Left renal pelvis (tissue), 4 donors: ENCODE results near the gene AADACL3. TPM values are rescaled to one million over a fixed set of nuclear protein-coding genes. Genes with fewer than 3 reads are reported as not detected.
"Not testable (repeated sequence)": the region's sequence is repeated elsewhere in the genome, so short reads cannot be mapped to it uniquely, and the experiment has no call there.

Experiments
- DNase-seq, 4 donors: peaks; one replicate each; pipeline ENCODE4 v3.0.0-alpha.2; 2013; ENCODE audit warnings: low read depth in 4 of 4, low spot score in 3 of 4
- polyA plus RNA-seq, 4 donors: library from polyadenylated mRNA; unstranded; fragments of 120-200 nt; gene quantifications; one replicate each; pipeline ENCODE4 v1.2.1, GENCODE V29; 2013; ENCODE audit not compliant: insufficient read length in 4 of 4

AADACL3 gene
- polyA plus RNA-seq, 4 donors = not detected

DNA sequence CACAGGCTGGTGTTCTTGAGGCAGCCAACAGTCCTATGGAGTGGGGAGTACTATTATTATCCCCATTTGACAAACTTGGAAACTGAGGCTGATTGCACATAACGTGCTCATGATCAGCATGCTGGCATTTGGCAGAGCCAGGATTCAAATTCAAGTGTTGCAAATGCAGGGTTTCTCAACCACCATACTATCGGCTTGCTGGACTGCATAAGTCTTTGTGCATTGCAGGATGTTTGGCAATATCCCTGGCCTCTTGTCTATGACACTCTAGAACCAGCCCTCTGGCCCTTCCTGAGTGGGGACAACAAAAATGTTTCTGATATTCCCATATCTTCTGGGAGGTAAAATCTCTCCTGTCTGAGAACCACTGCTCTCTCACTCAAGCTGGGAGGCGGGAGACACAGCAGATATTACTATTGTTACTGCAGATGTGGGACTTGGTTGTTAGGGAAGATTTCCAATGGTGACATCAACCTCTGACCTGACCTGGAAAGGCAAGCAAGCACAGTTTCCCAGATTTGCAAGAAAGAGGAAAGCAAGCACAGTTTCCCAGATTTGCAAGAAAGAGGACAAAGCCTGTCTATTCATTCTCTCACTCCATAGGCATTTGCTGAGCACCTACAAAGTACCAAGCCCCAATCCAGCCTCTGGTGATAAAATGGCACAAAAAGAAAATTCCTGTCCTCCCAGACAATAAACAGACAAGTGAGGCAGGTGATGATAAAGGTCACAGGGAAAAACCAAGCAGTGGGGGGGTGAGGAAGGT, 1.0 kb upstream of the AADACL3 start:
- no peak for DNase-seq

GRCh38 chr1:12717301-12717838, 1.5 kb downstream of the AADACL3 start:
- DNase-seq = no peak

DNA sequence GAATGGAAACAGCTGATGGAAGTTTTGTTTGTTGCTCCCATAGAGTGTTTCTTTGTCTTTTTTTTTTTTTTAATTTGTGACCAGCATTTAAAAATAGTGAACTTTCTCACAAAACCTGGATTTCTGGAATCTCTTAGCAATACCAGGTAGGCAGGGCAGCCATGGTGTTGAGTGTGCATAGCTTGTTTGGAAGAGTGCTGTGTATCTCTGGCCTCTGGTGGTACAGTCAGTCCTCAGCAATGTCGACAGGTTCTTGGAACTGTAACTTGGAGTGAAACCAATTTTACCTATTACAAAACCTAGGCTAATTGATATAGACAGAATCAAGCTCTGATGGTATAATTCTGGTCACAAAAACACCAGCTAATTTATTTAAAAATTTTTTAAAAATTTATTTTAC, 6.7 kb downstream of the AADACL3 start:
- DNase-seq = no peak

DNA sequence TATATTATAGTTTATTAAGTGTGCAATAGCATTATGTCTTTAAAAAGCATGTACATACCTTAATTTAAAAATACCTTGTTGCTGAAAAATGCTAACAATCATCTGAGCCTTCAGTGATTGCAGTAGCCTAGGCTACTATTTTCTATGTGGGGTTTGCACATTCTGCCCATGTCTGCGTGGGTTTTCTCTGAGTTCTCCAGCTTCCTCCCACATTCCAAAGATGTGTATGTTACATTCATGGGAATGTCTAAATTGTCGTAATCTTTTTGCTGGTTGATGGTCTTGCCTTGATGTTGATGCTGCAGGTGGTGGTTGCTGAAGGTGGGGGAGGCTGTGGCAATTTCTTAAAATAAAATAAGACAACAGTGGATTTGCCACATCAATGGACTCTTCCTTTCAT, 12.5 kb downstream of the AADACL3 start:
- no peak for DNase-seq

GRCh38 chr1:12730156-12730555, 14.2 kb downstream of the AADACL3 start:
- DNase-seq = no peak

- not testable (repeated sequence) for DNase-seq
Observed at GRCh38 chr1:12731084-12731483, 15.2 kb downstream of the AADACL3 start.

DNA sequence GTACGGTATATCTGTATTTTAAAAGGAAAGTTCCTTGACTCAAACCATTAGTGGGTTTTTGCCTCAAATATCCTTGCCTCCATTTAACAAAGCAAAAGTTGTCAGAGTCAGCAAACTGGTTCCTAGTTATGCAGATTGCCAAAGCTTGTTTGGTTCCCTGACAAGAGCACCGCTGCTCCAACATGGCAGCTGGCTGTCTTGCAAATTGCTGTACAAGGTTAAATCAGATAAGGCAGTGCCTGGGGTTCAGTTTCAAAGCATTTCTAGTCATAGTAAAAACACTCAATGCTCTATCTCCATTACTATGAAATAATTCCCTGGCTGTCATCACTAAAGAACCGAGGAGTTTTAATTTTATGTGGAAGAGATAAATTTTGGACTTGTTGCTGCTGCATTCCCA, 18.7 kb downstream of the AADACL3 start:
- DNase-seq = no peak

DNA sequence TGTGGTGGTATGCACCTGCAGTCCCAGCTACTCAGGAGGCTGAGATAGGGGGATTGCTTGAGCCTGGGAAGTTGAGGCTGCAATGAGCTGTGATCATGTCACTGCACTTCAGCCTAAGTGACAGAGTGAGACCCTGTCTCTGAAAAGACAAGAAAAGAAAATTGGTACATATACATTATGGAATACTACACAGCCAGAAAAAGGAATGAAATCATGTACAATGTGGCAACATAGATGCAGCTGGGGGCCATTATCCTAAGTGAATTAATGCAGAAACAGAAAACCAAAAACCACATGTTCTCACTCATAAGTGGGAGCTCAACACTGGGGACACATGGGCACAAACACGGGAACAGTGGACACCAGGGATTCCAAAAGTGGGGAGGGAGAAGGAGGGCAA, 23.0 kb downstream of the AADACL3 start:
- no peak for DNase-seq

GRCh38 chr1:12739613-12740012, 23.7 kb downstream of the AADACL3 start:
- DNase-seq = no peak

DNA sequence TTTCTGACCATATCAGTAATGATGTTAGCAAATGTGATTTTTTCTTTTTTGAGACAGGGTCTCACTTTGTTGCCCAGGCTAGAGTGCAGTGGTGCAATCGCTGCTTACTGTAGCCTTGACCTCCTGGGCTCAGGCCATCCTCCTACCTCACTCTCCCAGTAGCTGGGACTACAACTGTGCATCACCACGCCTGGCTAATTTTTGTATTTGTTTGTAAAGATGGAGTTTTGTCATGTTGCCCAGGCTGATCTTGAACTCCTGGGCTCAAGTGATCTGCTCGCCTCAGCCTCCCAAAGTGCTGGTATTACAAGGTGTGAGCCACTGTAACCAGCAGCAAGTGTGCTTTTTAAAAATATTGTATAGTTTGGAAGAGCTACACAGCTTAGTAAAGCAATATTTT, 26.0 kb downstream of the AADACL3 start:
- no peak for DNase-seq

DNA sequence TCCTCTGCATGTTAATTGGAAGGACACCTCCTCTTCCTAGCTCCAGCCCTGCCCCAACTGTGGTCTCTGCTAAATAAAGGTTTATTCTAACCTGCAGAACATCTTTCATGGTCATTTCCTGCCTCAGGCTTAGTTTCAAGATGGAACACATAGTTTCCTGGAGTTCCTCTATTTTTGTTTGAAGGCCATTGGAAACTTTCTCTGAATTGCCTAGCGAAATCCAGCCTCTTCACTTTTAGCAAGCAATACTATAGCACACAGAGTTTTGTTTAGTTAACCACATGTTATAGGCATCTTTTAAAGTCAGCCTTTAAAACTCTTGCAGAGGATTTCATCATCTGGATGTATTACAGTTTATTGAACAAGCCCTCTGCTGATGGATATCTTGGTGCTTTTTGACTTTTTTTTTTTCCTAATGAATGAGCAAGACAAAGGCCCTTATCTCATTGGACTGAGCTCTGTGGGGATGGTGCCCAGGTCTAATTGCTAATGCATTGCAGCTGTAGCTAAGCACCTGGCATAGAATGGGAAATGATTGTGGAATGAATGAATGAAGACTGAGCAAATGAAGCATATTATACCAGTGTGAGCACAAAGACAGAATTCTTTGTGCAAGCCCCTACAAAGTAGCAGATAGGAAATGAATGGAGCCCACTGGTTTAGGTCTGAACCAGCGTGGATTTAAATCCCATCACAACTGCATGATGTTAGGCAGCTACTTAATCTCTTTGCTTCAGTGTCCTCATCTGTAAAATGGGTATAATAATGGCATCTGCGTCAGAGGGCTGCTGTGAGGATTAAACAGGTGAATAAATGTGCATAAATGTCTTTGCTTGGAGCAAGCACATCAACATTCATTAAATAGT, 29.4 kb downstream of the AADACL3 start:
- DNase-seq = no peak

GRCh38 chr1:12745992-12746323, 30.0 kb downstream of the AADACL3 start, which contains the start of gene CFAP107:
TSS of gene CFAP107 (plus strand) at chr1:12746200. CDS start at chr1:12746431, 231 bp downstream.
- peak in 2 of 4 donors; percentile 14 to 19 for DNase-seq

DNA sequence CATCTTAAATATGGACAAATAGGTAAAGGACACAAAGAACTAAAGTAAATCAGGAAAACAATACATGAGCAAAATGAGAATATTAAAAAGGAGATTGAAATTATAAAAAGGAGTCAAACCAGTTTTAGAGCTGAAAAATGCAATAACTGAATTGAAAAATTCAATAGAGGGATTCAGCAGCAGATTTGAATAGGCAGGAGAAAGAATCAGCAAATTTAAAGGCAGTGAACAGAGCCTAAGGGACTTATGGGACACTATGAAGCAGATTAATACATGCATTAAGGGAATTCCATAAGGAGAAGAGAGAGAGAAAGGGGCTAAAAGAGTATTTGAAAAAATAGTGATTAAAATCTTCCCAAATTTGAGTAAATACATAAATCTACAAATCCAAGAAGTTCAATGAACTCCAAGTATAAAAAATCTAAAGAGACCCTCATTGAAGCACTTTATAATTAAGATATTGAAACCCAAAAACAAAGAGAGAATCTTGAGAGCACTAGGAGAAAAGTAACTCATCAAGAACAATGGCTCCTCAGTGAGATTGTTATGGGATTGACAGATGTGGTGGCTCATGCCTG, 33.0 kb downstream of the AADACL3 start:
- no peak for DNase-seq

GRCh38 chr1:12754738-12755137, 38.8 kb downstream of the AADACL3 start:
- DNase-seq = no peak

GRCh38 chr1:12756273-12756672, 40.4 kb downstream of the AADACL3 start:
- no peak for DNase-seq

DNA sequence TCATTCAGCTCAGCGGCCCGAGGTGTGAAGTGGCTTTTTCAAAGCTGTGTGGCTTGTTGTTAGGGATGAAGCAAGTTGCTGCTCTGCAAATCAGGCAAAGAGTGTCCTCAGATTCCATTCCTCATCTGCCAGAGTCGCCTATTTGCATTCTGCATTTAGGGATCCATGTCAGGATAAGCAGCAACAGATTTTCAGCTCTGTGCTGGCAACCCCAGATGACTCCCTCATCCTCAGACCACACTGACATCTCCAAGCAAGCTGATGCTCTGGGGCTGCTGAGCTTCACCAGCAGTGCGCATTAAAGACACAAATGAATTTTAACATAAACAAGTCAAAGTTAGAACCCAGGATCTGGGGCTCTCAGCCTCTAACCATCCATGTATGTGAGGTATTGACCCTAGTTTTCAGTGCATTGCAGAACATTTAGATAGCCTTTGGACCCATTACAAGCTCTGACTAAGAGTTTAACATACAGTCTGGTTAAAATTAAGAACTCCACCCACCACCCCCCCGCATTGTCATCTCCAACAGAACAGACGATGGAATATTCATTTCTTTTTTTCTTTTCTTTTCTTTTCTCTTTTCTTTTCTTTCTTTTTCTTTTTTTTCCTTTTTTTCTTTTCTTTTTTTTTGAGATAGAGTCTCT, 41.0 kb downstream of the AADACL3 start:
- DNase-seq = no peak

GRCh38 chr1:12757836-12758235, 41.9 kb downstream of the AADACL3 start:
- no peak for DNase-seq

DNA sequence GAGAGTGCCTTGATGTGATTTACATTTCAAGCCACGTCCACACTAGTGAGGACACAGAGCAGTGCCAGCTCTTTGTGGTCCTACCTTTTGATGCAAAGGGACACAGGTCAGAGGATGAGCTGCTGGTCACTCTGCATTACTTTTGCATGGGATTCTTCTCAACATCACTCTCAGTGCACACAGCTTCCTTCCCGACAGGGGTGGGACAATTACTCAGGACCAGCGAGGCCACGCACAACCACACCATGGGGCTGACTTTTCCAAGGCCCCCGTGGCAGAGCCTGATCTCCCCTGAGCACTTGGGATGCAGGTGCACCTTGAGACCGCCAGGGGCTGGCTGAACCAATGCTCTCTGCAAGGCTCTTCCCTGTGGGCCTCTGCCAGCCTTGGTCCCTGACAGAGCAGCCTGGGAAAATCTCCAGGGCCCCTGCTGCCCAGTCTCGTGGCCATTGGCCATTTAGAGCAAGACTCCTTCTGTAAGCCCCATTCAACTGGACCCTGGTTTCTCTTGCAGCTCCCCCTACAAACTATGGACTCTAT, 44.4 kb downstream of the AADACL3 start:
- no peak for DNase-seq

DNA sequence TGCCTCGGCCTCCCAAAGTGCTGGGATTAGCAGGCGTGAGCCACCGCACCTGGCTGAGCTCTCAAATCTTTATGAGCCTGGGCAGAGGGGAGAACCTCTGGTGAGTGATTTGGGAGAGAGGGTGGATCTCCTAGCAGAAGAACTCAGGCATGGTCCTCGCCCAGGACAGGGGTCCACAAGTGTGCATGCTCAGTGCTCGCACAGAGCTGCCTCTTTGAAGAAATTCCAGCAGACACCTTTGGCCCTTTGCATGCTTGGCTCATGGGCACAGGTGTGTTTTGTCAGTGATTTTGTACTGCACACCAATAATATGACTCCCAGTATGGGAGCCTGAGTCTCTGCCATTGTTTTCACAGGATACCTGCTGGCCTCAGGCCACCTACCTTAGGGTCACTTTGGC, 45.9 kb downstream of the AADACL3 start:
- DNase-seq = no peak

DNA sequence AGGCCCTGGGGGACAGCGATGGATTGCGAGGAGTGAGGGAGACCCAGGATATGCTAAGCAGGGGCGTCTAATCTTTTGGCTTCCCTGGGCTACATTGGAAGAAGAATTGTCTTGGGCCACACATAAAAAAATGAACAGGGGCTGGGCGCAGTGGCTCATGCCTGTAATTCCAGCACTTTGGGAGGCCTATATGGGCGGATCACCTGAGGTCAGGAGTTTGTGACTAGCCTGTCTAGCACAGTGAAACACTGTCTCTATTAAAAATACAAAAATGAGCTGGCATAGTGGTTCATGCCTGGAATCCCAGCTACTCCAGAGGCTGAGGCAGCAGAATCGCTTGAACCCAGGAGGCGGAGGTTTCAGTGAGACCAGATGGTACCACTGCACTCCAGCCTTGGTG, 46.9 kb downstream of the AADACL3 start:
- no peak for DNase-seq

- DNase-seq = no peak
Observed at GRCh38 chr1:12763479-12763878, 47.6 kb downstream of the AADACL3 start.
